Stomach (tissue), 4 donors: ENCODE results near the gene TMEM72.

Experiments used
- POLR2A ChIP-seq, 4 donors: fragments of 450-650 bp; IDR thresholded peaks; one replicate each; pipeline ENCODE4 v1.6.1; 2016; ENCODE audit warnings: antibody characterized with exemption in 4 of 4, control low read depth in 2 of 4, mild to moderate bottlenecking in 1 of 4, moderate library complexity in 1 of 4
- TF ChIP-seq, protein P1 (sequence below), 7 experiments: fragments of 450-650 bp in 4 of 7; fragments of 200-600 bp in 3 of 7; sonication (generic) in 3 of 7; IDR thresholded peaks; one replicate each; pipeline ENCODE4 v1.5.1; 2016 to 2019; ENCODE audit warnings: antibody characterized with exemption in 7 of 7, control low read depth in 2 of 7, mild to moderate bottlenecking in 1 of 7

DNA sequence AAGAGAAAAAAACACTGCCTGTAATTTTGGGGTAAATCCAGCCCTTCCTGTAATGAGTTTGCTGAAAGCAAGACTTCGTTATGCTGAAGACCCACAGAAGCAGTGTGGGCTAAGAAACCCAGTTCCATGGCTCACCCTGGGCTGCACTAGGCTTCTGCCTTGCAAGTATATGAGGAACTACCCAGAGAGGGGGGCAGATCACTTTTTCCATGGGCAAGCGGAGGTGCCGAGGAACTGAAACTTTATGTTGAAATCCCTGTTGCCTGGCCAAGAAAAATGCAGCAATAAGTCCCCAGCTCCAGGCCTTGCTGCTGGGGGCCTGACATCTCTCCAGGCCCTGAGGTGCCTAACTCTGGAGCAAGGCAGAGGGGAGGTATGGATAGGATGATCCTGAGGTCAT is 57.0 kb downstream of the TMEM72 start:
- TF ChIP-seq, protein P1, sequence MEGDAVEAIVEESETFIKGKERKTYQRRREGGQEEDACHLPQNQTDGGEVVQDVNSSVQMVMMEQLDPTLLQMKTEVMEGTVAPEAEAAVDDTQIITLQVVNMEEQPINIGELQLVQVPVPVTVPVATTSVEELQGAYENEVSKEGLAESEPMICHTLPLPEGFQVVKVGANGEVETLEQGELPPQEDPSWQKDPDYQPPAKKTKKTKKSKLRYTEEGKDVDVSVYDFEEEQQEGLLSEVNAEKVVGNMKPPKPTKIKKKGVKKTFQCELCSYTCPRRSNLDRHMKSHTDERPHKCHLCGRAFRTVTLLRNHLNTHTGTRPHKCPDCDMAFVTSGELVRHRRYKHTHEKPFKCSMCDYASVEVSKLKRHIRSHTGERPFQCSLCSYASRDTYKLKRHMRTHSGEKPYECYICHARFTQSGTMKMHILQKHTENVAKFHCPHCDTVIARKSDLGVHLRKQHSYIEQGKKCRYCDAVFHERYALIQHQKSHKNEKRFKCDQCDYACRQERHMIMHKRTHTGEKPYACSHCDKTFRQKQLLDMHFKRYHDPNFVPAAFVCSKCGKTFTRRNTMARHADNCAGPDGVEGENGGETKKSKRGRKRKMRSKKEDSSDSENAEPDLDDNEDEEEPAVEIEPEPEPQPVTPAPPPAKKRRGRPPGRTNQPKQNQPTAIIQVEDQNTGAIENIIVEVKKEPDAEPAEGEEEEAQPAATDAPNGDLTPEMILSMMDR (IDR thresholded peaks at IDR 0.05): no peak
- TF ChIP-seq POLR2A (IDR thresholded peaks at IDR 0.05): no peak
